Stimulated activated CD4-positive, alpha-beta T cell treated with anti-CD3 and anti-CD28 coated beads, Interleukin-4, amount 100 ng/mL, for 24 hours (primary cell): ENCODE data around the gene RCE1.

ENCODE experiments used
- DNase-seq: peaks from one replicate; pipeline ENCODE4 v3.0.0-alpha.2; 2020

The RCE1 gene

GRCh38 chr11:66891851-66892660, 48.8 kb downstream of the RCE1 start:
- DNase-seq, result peak; percentile 72

DNA sequence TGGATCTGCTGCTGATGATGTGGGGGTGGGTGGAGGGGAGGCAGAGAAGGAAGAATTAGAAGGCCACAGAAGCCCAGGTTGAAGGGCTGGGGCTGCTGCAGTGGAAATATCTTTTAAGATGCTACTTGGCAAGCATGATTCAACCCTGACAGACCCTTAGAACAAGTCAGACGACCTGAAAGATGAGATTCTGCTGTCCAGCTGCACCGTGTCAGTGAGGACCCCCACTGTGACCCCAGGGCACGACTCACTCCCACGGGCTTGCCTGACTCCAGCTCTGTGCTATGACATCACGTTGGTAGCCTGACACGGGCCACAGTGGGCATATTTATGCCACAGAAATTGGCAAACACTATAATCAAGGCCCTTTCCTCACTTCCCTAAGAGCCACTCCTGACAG, 49.7 kb downstream of the RCE1 start:
- no peak for DNase-seq

DNA sequence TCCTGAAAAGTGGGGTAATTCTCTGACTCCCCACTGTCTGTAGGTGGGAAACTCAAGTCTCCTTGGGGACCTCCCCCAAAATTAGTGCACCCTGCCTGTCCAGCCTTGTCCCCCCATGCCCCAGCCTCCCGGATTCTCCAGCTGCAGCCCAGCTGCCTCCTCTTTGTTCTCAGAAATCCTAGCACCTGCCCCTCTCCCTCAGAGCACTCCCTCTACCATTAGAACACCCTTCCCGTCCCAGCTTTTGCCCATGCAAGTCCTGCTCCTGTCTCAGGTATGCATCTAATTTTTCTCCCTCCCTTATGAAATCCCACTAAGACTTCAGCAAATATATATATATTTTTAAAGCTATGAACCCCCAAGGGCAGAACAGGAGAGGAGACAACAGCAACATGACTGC, 50.9 kb downstream of the RCE1 start:
- no peak for DNase-seq
